Epithelial cell of proximal tubule (primary cell): ENCODE data around the gene DCAF12. TPM values are rescaled to one million over a fixed set of nuclear protein-coding genes. Genes with fewer than 3 reads are reported as not detected.
"Not testable (repeated sequence)": the region's sequence is repeated elsewhere in the genome, so short reads cannot be mapped to it uniquely, and the experiment has no call there.

ENCODE experiments used
- DNase-seq: peaks from one replicate; pipeline ENCODE4 v3.0.0-alpha.2; 2011; ENCODE audit warnings: low read depth
- H3K4me3 ChIP-seq: 2 replicates; pipeline ENCODE4 v1.5.1; 2011; ENCODE audit warnings: low read depth, mild to moderate bottlenecking, low read length
- total RNA-seq: library from RNA; depleted of rRNA; stranded (reverse); fragments of >200 nt; gene quantifications from 2 replicates; pipeline ENCODE4 v1.2.3, GENCODE V29; 2015
- TF ChIP-seq, protein P1 (sequence below): conservative IDR thresholded peaks from 2 replicates; pipeline ENCODE4 v1.5.1; 2012; ENCODE audit warnings: low read depth, mild to moderate bottlenecking, low read length

DCAF12 gene
- total RNA-seq, 1 donor from 2014 or later = 26.2 TPM

- no peak overlapping the region for H3K4me3 ChIP-seq
- TF ChIP-seq, protein P1, sequence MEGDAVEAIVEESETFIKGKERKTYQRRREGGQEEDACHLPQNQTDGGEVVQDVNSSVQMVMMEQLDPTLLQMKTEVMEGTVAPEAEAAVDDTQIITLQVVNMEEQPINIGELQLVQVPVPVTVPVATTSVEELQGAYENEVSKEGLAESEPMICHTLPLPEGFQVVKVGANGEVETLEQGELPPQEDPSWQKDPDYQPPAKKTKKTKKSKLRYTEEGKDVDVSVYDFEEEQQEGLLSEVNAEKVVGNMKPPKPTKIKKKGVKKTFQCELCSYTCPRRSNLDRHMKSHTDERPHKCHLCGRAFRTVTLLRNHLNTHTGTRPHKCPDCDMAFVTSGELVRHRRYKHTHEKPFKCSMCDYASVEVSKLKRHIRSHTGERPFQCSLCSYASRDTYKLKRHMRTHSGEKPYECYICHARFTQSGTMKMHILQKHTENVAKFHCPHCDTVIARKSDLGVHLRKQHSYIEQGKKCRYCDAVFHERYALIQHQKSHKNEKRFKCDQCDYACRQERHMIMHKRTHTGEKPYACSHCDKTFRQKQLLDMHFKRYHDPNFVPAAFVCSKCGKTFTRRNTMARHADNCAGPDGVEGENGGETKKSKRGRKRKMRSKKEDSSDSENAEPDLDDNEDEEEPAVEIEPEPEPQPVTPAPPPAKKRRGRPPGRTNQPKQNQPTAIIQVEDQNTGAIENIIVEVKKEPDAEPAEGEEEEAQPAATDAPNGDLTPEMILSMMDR = no peak
Observed at GRCh38 chr9:34140853-34141252, 14.4 kb upstream of the DCAF12 start.

DNA sequence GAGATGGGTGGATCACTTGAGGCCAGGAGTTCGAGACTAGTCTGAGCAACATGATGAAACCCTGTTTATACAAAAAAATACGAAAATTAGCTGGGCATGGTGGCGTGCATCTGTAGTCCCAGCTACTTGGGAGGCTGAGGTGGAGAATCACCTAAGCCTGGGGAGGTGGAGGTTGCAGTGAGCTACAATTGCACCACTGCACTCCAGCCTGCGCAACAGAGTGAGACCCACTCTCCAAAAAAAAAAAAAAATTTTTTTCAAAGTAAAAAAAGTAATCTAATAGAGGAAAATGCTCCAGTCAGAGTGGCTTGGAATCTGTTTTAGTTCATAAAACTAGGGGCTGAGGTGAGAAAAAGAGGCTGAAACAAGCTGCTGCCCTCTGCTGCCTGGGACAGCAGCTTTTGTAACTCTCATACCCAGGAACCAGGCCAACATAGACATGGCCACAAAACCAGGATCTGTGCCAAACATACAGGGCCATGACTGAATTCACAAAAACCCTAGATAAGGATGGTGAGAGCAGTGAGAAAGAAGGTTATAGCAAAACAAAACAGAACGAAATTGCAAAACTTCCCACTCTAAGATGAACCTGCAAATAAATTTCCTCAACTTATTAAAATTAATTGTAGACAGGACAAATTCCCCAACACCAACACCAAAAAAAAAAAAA is 13.1 kb upstream of the DCAF12 start:
- DNase-seq = no peak
- H3K4me3 ChIP-seq = no peak overlapping the region
- TF ChIP-seq, protein P1 = peak; percentile 55

More at GRCh38 chr9:34140853-34141252, 14.4 kb upstream of the DCAF12 start:
- no peak for DNase-seq

DNA sequence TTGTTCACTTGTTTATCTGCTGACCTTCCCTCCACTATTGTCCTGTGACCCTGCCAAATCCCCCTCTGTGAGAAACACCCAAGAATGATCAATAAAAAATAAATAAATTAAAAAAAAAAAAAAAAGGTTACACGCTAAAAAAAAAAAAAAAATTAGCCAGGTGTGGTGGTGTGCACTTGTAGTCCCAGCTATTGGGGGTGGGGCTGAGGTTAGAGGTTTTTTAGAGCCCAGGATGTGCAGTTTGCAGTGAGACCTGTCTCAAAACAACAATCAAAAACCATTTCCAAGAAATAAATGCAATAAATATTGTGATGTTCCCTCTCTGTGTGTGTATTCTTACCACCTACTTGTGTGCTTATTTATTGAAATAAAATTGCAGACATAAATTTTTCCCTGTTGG is 12.1 kb upstream of the DCAF12 start:
- not testable (repeated sequence) for DNase-seq, H3K4me3 ChIP-seq

- TF ChIP-seq, protein P1 = no peak
- H3K4me3 ChIP-seq = no peak overlapping the region
- no peak for DNase-seq
Observed at GRCh38 chr9:34134521-34134920, 8.0 kb upstream of the DCAF12 start.

GRCh38 chr9:34133436-34133949 is 7.0 kb upstream of the DCAF12 start:
- no peak overlapping the region for H3K4me3 ChIP-seq
- TF ChIP-seq, protein P1 = no peak
- no peak for DNase-seq

DNA sequence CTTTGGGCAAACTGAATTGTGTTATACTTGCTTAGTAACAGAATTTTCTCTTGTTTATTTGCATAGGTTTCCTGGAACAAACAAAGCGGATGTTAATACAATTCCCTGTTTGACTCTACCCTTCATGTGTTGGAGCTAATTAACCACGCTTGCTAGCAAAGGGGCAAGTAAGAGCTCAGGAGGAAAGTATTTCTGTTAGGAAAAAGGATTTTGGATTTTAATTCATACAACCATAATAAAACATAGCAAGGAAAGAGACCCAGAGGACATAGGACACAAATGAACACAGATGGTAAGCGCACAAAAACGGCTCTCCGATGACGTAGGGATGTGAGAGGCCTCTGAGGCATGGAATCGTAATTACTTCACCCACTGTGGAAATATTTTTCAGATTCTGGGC is 5.1 kb upstream of the DCAF12 start:
- no peak overlapping the region for H3K4me3 ChIP-seq
- TF ChIP-seq, protein P1 = no peak
- no peak for DNase-seq

- TF ChIP-seq, protein P1 = no peak
- H3K4me3 ChIP-seq = peak overlapping the region; percentile 94
- no peak for DNase-seq
Observed at GRCh38 chr9:34127035-34127948, 794 bp upstream of the DCAF12 start.
